AG09309 (cell line): ENCODE results near the gene TH.

ENCODE experiments used
- DNase-seq: peaks from one replicate; pipeline ENCODE4 v3.0.0-alpha.2; 2010; ENCODE audit warnings: low read depth
- H3K4me3 ChIP-seq: 2 replicates; pipeline ENCODE4 v1.5.1; 2011; ENCODE audit warnings: mild to moderate bottlenecking, low read depth, low read length, moderate library complexity; ENCODE audit not compliant: control insufficient read depth
- CTCF ChIP-seq: IDR thresholded peaks from 2 replicates; pipeline ENCODE4 v1.5.1; 2011; ENCODE audit warnings: mild to moderate bottlenecking, low read depth, low read length, inconsistent platforms; ENCODE audit not compliant: insufficient read depth, control insufficient read depth; ENCODE audit errors: missing control alignments

Gene TH

GRCh38 chr11:2207773-2208621 lies 36.4 kb upstream of the TH start:
- DNase-seq = no peak
- TF ChIP-seq CTCF = no peak
- no peak overlapping the region for H3K4me3 ChIP-seq

- TF ChIP-seq CTCF = no peak
- no peak overlapping the region for H3K4me3 ChIP-seq
- no peak for DNase-seq
Measured at GRCh38 chr11:2207212-2207611, 35.6 kb upstream of the TH start.

- no peak for DNase-seq
- H3K4me3 ChIP-seq = no peak overlapping the region
- TF ChIP-seq CTCF = no peak
Measured at GRCh38 chr11:2205981-2206690, 34.5 kb upstream of the TH start.

GRCh38 chr11:2205214-2205720 lies 33.7 kb upstream of the TH start:
- no peak for DNase-seq
- TF ChIP-seq CTCF = no peak
- no peak overlapping the region for H3K4me3 ChIP-seq

- no peak for TF ChIP-seq CTCF
- no peak overlapping the region for H3K4me3 ChIP-seq
Measured at GRCh38 chr11:2204361-2205213, 33.0 kb upstream of the TH start.

More at GRCh38 chr11:2204361-2205213, 33.0 kb upstream of the TH start:
- no peak for DNase-seq
